ENCODE measurements around the gene NHSL1.

DNA sequence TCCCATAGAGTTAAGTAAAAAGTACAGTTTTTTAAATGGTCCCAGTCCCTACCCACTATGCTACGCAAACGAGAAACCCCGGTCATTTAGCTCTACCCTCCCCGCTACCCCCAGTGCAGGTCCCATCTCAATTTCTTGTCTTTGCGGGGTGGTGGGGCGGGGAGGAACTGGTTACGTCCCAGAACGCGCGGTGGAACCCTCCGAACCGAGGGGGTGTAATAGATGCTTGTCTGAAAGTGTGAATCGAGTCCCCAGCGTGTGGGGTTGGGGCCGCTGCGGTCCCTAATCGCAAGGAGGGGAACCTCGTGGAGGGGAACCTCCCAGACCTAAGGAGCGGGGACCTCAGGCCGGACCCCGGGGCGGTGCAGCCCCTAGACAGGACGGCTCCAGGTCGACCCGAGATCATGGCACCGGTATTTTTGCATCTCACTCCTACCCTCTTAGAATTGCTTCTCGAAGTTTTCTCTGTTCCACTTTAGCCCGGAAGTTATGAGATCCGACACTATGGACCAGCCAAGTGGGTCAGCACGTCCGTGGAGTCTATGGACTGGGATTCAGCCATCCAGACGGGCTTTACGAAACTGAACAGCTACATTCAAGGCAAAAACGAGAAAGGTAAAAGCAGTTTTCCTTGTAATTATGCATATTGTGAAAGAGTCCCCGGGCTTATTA, 94.5 kb downstream of the NHSL1 start:
- no peak for TF ChIP-seq POLR2AphosphoS5 (IDR thresholded peaks at IDR 0.05)
- TF ChIP-seq, protein P1, sequence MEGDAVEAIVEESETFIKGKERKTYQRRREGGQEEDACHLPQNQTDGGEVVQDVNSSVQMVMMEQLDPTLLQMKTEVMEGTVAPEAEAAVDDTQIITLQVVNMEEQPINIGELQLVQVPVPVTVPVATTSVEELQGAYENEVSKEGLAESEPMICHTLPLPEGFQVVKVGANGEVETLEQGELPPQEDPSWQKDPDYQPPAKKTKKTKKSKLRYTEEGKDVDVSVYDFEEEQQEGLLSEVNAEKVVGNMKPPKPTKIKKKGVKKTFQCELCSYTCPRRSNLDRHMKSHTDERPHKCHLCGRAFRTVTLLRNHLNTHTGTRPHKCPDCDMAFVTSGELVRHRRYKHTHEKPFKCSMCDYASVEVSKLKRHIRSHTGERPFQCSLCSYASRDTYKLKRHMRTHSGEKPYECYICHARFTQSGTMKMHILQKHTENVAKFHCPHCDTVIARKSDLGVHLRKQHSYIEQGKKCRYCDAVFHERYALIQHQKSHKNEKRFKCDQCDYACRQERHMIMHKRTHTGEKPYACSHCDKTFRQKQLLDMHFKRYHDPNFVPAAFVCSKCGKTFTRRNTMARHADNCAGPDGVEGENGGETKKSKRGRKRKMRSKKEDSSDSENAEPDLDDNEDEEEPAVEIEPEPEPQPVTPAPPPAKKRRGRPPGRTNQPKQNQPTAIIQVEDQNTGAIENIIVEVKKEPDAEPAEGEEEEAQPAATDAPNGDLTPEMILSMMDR (IDR thresholded peaks at IDR 0.05): no peak
- no peak for TF ChIP-seq POLR2A (IDR thresholded peaks at IDR 0.05)

All from transverse colon (tissue), 4 donors.